Fibroblast of mammary gland (primary cell): ENCODE results near the gene RCL1.
A peak's percentile ranks its signal among the peaks of the same experiment; 100 is the strongest.

Source experiments
- DNase-seq: peaks from one replicate; pipeline ENCODE4 v3.0.0-alpha.2; 2010; ENCODE audit warnings: low read depth
- H3K4me3 ChIP-seq: 2 replicates; pipeline ENCODE4 v1.5.1; 2011; ENCODE audit warnings: low read depth, mild to moderate bottlenecking, low read length, moderate library complexity; ENCODE audit not compliant: control insufficient read depth
- TF ChIP-seq, protein P1 (sequence below): conservative IDR thresholded peaks from 2 replicates; pipeline ENCODE4 v1.5.1; 2011; ENCODE audit warnings: low read depth, low read length, inconsistent platforms; ENCODE audit not compliant: control insufficient read depth, insufficient read depth

Gene RCL1

DNA sequence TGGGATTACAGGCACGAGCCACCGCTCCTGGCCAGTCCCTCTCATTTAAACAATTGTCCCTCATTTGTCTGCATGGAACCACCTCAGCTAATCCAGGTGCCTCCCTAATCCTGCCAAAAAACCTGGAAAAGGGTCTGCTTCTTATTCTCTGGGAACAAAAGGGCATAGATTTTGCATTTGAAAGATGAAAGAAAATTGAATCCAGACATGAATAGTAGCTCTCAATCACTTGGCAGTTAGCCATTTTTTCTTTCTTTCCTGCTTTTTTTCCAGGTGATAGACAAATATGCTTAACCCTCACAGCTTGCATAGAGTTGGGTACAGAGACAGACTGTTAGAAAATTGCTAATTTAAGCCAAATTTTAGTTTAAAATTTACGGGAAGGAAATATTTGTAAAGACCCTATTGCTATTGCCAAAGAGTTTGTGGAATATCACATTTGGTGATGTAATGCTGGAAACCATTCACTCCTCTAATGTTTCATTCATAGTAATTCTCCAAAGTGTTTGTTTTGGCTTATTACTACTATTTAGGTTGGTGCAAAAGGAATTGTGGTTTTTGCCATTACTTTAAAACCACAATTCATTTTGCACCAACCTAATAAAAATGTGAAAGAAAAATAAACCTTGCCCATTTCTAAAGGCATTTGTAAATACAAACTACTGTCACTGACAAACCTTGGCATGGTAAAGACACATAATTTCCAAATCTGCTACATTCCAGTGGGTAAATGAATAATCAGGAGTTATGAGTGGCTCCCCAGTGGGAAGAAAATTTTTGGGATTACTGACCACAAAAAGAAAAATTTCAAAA, 111.8 kb downstream of the RCL1 start:
- TF ChIP-seq, protein P1, sequence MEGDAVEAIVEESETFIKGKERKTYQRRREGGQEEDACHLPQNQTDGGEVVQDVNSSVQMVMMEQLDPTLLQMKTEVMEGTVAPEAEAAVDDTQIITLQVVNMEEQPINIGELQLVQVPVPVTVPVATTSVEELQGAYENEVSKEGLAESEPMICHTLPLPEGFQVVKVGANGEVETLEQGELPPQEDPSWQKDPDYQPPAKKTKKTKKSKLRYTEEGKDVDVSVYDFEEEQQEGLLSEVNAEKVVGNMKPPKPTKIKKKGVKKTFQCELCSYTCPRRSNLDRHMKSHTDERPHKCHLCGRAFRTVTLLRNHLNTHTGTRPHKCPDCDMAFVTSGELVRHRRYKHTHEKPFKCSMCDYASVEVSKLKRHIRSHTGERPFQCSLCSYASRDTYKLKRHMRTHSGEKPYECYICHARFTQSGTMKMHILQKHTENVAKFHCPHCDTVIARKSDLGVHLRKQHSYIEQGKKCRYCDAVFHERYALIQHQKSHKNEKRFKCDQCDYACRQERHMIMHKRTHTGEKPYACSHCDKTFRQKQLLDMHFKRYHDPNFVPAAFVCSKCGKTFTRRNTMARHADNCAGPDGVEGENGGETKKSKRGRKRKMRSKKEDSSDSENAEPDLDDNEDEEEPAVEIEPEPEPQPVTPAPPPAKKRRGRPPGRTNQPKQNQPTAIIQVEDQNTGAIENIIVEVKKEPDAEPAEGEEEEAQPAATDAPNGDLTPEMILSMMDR, result no peak
- DNase-seq, result peak; percentile 85
- H3K4me3 ChIP-seq, result no peak overlapping the region

DNA sequence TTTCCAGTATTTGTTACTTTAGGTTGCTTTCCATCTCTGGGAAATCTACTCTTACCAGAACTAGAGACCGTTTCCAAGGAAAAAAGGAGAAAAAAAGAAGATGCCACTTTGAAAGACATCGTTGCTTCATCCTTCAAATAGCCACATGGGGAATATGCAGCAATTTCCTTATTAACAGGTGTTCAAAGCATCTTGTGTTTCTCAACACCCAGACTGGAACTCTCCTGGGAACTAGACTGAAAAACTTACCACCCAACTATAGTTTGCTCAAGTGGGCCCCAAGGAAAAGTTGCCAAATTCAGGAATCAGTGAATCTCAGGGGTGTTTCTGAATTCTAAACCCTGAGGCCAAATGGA, 112.4 kb downstream of the RCL1 start:
- no peak overlapping the region for H3K4me3 ChIP-seq
- TF ChIP-seq, protein P1, result no peak

More for the DNA sequence above, 112.4 kb downstream of the RCL1 start:
- DNase-seq, result no peak
